Effector CD8-positive, alpha-beta T cell (primary cell): Measurements from ENCODE around the gene SCFD2.
A peak's percentile ranks its signal among the peaks of the same experiment; 100 is the strongest.
"Not testable (repeated sequence)": the region's sequence is repeated elsewhere in the genome, so short reads cannot be mapped to it uniquely, and the experiment has no call there.

Experiments used
- DNase-seq: peaks from one replicate; lab custom pipeline; 2025; lab: John Stamatoyannopoulos, UW
- total RNA-seq, 4 experiments: gene quantifications; one replicate each; lab custom pipeline; 2026; lab: John Stamatoyannopoulos, UW

Gene SCFD2
- total RNA-seq, result 16.3 to 35.7 (median 16.7) reads per million in 4 experiments

DNA sequence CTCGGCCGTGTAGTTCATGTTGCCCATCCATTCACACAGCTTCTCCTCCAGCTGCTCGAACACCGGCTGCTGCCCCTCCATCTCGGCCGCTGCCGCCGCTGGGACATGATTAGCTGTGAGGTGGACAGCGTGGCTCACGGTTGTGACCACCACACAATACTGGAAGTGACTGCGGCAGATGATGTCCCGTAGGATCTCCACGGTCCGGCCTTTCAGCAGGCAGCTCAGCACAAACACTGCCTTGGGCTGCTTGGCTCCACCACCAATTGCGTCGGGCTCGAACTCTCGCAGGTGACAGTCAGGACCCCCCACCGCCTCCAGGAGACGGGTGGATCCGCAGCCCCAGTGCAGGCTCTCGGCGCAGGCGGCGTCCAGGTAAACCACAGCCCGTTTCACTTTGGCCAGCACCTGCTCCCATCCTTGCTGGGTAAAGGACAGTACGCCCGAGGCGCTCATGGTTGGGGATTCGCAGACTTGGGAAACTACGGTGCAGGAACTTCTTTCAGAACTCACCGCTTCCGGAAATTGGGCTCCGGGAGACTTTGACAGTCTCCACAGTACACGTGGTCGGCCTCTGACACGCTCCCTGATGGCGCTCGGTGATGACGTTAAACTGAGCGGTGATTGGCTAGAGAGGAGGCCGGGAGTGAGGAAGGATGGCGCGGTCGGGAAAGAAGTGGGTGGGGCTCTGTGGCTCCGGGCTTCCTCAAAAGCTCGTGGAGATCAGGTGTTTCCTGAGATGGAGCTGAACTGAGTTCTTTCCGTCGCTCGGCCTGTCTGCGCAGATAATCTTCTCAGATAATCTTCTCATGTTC, at the start of gene SCFD2:
TSS of gene SCFD2 (minus strand) at position 576 of the 815 bp plus-strand sequence.
- peak; percentile 97 for DNase-seq

DNA sequence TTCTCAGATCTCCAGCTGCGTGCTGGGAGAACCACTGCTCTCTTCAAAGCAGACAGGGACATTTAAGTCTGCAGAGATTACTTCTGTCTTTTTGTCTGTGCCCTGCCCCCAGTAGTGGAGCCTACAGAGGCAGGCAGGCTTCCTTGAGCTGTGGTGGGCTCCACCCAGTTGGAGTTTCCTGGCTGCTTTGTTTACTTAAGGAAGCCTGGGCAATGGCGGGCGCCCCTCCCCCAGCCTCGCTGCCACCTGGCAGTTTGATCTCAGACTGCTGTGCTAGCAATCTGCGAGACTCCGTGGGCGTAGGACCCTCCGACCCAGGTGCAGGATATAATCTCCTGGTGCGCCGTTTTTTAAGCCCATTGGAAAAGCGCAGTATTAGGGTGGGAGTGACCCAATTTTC, 43.6 kb upstream of the SCFD2 start:
- DNase-seq, result not testable (repeated sequence)

DNA sequence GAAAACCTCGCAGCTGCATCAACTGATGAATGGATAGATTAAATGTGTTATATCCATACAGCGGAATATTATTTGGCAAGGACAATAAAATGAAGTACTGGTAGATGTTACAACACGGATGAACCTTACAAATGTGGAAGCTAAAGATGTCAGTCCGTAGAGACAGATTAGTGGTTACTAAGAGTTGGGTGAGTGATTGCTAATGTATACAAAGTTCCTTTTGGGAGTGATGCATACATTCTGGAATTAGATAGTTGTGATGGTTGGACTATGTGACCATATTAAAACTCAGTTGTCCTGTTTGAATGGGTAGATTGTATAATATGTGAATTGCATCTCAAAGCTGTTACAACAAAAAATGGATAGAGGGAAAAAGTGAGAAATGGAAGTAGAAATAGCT, 14.4 kb upstream of the SCFD2 start:
- DNase-seq, result no peak

DNA sequence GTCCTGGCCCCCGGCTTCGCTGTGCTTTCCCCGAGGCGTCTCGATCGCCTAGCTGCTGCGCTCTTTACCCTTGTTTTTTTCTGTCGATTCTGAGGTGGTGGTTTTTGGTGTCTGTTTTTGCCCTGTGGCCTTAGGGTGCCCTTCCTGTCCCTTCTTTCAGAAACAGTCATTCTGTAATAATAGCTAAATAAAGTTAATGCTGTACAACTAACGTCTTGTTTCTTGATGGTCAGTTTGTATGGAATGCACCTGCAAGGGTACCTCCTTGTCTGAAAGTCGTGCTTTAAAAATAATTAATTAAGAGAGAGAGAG, 12.3 kb upstream of the SCFD2 start:
- DNase-seq, result no peak

DNA sequence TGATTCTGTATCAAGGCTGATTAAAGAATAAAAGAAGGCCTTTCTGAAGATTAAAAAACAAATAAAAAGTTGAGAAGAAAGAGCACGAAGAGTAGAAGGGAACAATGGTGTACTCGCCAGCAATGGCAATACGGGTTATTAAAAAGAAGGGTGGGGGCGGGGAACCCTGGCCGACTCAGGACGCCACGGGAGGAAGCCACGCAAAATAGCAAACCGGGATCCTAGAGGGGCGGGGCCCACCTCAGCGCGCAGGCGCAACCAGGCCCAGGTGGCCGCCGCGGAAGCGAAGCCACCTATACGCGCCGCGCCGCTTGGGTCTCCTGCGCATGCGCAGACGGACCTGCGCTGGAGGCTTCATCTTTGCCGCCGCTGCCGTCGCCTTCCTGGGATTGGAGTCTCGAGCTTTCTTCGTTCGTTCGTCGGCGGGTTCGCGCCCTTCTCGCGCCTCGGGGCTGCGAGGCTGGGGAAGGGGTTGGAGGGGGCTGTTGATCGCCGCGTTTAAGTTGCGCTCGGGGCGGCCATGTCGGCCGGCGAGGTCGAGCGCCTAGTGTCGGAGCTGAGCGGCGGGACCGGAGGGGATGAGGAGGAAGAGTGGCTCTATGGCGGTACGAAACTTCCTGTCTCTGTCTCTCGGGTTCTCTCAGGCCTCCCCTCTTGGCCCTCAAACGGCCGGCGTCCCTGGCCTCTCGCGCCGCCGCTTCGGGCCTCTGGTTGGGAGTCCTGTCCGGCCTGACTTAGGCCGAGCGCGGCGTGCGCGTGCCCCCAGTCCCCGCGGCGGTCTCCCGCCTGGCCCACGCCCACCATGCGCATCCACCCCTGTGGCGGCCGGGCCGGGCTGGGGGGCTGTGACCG, 11.7 kb upstream of the SCFD2 start, which contains the start of gene FIP1L1:
TSS of gene FIP1L1 (plus strand) at position 323 of the 852 bp plus-strand sequence. CDS start at position 521, 198 bp downstream.
- DNase-seq, result peak; percentile 95

DNA sequence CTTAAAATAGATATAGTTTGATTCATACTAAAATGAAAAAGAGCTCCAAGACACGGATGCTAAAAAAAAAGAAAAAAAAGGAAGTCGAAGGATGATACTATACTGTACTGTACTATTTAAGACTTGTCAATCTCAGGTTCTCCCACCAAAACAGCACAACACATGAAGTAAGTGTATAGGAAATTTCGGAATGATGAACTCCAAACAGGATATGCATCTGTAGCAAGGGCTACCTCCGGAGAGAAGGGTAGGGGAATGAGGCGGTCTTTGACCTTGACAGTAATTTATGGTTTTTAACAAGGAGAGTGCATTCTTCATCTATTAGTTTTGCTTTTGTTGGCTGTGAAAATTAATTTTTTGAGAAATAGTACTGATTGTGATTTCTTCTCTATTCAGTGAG, 11.0 kb upstream of the SCFD2 start:
- no peak for DNase-seq

DNA sequence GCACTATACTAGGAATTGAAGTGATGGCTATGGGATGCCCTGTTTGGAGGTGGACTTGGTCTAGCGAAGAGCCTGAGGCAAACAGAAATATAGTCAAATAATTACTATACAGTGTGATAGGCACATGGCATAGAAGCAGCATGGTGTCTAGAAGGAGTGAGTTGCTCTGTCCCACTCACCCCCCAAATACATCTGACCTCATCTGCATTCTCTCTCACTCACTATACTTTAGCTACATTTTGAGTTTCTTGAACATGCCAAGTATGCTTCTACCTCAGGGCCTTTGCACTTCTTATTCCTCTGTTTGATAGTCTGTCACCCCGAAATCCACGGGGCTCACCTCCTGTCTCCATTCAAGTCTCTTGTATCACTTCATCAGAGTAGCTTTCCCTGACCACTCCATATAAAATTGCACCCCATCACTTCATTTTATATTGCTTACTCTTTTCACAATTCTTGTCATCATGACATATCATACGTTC, 9.0 kb upstream of the SCFD2 start:
- DNase-seq, result no peak

DNA sequence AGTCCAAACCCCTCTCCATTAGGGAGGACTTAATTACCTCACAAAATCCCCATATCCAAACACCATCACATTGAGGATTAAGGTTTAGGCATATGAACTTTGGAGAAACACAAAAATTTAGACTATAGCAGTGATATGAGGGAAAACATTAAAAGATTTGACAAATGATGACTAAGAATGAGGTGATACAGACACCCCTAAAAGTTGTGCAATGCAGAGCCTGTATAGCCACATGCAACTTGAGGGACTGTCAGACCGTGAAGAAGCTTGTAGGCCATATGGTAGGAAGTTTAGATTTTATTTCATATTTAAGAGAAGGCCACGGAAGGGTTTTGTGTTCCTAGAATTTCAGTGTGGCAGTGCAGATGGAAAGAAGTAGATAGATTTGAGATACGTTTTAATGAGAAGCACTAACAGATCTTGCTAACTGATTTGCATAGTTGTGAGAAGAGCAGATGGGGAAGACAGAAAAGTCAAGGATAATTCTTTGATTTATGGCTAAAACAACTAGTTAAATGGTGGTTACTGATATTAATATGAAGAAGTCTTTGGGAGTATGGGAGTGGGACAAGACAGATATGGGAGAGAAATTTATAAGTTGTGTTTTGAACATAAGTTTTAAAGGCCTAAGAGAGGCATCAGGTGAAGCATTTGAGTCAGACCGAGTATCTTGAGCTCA, 6.1 kb upstream of the SCFD2 start:
- DNase-seq, result no peak

DNA sequence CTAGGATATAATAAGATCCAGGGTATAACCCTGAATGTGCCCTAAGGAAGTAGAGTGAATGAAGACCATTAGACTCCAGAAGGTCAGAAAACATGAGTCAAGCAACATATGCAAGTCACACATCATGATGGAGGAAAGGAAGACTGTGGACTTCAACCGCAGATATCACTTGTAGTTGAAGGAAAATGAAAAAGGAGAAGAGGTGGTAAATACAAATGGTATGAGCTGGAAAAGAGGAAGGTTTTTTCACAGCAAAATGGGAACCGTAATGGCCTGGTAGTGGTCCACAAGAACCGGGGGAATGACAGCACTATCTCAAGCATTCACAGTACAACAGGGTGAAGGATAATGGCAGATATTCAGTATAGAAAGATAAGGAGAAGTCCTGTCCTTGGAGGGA, 5.2 kb upstream of the SCFD2 start:
- no peak for DNase-seq

DNA sequence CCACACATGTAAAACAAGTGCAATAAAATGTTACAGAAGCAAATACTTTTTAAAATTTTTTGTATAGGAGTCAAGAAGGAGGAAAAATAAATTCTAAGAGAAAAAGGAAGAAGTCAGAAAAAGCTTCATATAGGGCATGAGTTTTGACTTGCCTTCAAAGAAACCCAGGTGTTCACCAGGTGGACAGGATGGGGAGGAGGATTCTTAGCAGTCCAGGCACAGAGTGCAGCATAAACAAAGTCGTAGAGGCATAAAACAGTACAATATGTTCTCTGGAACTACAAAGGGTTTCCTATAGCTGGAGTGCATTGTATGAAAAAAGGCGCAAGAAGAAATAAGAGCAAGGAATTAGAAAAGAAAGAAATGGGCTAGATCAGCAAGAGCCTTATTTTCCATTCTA, 1.9 kb upstream of the SCFD2 start:
- DNase-seq, result no peak

DNA sequence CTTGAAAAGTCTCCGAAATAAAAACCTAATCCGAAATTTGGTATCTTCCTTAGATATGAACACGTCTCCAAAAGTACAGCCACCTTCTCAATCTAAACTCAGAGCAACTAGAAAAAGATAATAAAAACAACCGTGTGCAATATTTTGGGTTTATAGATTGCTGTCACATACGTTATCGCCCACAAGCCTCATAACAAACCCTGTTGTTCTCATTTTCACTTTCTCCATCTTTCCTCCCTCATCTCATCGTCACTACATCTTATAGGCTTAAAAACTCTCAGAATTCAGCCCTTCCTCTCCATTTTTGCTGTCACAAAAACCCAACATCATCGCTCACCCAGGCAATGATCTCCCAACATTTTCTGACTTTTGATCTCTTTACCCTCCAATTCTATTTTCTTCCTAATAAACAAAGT, 448 bp upstream of the SCFD2 start:
- DNase-seq, result no peak

DNA sequence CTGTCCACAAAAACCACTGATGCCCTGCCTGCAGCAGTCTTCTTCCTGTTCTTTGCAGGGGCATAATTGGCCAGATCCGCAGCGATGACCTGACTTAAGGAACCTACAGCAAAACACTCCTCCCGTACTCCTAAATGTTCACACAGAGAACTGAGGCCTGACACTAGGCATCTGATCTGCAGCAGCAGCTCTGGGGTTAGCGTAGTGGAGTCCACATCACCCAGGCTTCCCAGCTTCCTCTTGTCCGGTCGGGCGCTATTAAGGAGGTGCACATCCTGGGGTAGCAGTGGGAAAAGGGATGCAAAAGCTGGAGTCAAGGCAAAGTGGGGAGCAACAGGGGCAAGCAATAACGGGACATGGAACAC, 758 bp downstream of the SCFD2 start:
- DNase-seq, result no peak

DNA sequence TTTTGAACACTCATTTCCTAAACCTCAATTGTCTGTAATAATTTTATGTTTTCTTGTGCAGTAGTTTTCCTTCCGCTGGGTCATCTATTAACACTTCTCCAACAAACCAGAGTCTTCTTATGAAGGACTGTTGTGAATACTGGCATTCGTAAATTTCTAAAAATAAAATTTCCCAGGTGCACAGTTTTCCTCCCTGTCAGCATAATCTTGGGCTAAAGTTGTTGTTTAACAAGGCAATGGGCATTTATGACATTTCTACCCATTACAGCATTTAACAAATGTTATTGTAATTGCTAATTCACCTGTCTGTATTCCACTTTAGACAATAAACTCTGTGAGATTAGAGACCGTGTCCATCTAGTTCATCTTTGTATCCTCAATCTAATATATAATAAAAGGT, 1.2 kb downstream of the SCFD2 start:
- DNase-seq, result no peak

DNA sequence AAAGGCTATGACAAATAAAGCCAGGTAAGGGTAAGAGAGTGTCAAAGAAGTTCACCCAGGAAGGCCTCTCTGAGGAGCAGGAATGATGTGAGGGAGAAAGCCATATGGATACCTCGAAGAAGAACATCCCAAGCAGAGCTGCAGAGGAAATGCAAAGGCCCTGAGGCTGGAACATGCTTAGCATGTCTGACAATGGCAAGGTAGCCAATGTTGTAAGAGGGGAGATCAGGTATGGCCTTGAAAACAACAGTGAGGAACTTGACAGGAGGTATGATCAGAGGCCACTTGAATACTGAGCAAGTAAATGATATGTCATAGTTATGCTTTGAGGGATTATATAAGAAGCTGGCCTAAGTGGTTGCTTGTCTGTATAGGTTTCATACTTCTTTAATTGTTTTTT, 3.8 kb downstream of the SCFD2 start:
- no peak for DNase-seq

DNA sequence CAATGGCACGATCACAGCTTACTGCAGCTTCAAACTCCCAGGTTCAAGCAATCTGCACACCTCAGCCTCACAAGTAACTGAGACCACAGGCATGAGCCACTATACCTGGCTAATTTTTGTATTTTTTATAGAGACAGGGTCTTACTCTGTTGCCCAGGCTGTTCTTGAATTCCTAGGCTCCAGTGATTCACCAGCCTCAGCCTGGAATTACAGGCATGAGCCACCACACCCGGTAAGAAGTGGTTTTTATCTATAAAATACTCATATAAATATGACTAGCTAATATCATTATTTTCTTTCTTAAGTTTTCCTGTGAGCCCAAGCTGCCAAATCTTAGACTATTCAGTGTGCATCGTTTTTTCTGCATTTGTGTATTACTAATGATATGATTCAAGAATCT, 4.4 kb downstream of the SCFD2 start:
- no peak for DNase-seq

DNA sequence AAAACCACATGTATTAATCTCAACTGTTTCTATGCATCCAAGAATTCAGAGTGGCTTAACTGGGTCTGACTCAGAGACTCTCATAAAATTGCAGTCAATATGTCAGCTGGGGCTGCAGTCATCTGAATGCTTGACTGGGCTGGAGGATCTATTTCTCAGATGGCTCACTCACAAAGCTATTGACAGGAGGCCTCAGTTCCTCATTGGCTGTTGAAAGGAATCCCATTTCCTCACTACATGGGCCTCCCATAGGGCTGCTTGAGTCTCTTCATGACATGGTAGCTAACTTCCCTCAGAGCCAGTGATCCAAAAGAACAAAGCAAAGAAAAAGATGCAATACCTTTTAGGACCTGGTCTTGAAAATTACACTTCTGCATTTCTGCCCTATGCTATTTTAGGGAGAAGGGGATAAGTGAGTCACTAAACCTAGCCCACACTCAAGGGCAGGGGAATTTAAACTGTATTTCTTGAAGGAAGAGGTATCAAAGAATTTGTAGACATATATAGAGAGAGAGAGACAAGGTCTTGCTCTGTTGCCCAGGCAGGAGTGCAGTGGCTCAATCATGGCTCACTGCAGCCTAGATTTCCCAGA, 9.8 kb downstream of the SCFD2 start:
- no peak for DNase-seq

DNA sequence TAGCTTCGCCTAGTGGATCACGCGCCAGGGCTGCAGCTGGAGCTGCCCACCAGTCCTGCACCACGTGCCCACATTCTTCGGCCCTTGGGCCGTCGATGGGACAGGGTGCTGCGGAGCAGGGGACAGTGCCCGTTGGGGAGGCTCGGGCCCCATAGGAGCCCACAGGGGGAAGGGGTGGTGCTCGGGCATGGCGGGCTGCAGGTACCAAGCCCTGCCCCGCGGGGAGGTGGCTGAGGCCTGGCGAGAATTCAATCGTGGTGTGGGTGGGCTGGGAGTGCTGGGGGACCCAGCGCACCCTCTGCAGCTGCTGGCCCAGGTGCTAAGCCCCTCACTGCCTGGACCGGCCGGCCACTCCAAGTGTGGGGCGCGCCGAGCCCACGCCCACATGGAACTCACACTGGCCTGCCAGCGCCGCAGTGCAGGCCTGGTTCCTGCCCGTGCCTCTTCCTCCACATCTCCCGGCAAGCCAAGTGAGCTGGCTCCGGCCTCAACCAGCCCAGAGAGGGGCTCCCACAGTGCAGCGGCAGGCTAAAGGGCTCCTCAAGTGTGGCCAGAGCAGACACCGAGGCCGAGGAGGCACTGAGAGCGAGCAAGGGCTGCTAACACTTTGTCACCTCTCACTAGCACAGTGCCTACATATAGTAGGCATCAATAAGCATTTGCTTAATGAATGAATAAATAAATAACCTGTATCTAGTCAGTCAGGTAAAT, 11.7 kb downstream of the SCFD2 start:
- DNase-seq, result no peak

DNA sequence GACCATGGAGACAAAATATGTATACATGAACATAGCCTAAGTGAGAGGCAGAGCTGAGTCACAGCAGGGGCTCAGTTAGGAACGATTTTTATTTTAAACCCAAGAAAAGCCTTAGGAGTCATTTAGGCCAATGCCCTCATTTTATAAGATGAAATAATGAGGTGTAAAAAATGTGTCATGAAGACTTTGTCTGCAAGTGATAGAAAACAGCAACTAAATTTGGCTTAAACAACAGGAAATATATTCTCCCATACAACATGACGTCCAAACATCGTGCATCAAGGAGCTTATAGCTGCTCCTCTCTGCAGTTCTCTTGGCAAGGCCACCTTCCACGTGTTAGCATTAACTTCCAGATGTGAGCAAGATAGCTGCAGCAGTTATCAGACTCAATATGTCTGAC, 16.8 kb downstream of the SCFD2 start:
- no peak for DNase-seq

DNA sequence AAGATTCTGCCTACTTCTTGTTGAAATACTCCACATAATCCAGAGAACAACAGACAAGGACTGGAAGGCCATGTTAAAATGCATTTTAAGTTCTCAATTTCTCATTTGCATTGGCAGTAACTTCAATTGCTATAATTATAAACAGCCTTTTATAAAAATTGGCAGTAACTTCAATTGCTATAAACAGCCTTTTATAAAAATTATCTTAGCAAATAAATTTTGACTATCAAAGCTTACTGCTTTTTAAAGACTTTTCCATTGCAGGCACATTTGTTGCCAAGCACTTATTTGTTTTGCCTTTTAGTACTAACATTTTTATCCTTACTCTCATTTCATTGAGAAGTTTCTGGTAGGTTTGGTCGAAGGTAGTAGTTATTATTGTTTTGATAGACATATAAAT, 17.8 kb downstream of the SCFD2 start:
- no peak for DNase-seq

DNA sequence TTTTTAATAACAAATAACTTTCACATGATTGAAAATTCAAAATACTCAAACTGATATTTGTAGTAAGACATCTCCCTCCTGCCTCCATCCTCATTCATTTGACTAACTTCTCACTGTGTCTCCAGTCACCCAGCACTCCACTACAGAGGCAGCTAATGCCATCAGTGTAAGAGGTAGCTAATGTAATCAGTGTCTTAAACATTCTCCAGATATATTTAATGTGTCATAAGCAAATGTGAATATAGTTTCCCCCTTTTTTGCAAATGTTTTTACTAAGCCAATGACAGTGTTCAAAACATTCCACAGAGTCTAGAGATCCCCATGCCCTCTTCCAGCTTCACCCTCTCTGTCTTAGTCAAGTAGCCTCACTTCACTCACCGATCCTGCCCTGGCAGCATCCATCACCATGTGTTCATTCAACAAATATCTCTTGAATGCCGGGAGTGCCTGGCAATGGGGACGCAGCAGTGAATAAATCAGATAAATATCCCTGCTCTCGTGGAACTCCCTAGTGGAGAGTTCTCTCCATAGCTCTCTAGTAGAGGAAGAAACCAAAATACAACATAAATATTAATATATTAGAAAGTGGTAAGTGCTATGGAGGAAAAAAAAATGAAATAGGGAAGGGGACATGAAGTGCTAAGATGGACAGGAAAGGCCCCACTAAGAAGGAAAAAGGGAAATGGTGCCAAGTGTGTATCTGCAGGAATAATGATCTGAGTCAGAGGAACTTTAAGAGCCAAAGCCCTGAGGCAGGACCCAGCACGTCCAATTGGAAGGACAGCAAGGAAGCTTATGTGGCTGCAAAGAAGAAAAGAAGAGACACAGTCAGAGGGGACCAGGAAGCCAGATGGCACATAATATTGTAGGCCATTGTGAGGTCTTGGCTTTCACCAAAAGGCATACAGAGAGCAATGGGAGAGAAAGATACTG, 18.7 kb downstream of the SCFD2 start:
- DNase-seq, result no peak
